OCI-LY7 (cell line): ENCODE measurements around the gene CABP1. TPM values are rescaled to one million over a fixed set of nuclear protein-coding genes. Genes with fewer than 3 reads are reported as not detected.

Experiments
- BruUV-seq: library from RNA; stranded (reverse); fragments of 400-500 nt; replicated peaks from 2 replicates; lab custom pipeline; 2021; lab: Mats Ljungman, UMichigan
- CTCF ChIA-PET: fragments of 300-600 bp; sonication (Branson Sonifier 250); formaldehyde crosslinking; loops from one replicate; lab custom pipeline; 2022; ENCODE audit warnings: antibody characterized with exemption; ENCODE audit not compliant: unreplicated experiment; lab: Charles Lee
- POLR2A ChIA-PET: fragments of 300-600 bp; sonication (Branson Sonifier 250); formaldehyde crosslinking; loops from one replicate; lab custom pipeline; 2022; ENCODE audit warnings: antibody characterized with exemption; lab: Charles Lee
- DNase-seq: peaks from one replicate; pipeline ENCODE4 v3.0.0-alpha.2; 2015; ENCODE audit warnings: low spot score
- H2AFZ ChIP-seq: fragments of 200-600 bp; sonication (generic), shearing (Covaris generic); 2 replicates; pipeline ENCODE4 v1.6.1; 2014; ENCODE audit warnings: mild to moderate bottlenecking, antibody characterized with exemption, low read length, moderate library complexity
- H3K27ac ChIP-seq: fragments of 200-600 bp; sonication (generic); 2 replicates; pipeline ENCODE4 v1.5.1; 2014; ENCODE audit warnings: mixed run types, low read depth, mild to moderate bottlenecking, moderate library complexity, low read length, inconsistent platforms; ENCODE audit not compliant: poor library complexity, severe bottlenecking
- H3K36me3 ChIP-seq: fragments of 200-600 bp; sonication (generic); 2 replicates; pipeline ENCODE4 v1.6.1; 2014; ENCODE audit warnings: mild to moderate bottlenecking, antibody characterized with exemption, low read length, moderate library complexity, mixed read lengths; ENCODE audit not compliant: insufficient read depth
- H3K4me1 ChIP-seq: fragments of 200-600 bp; sonication (generic); 2 replicates; pipeline ENCODE4 v1.5.1; 2014; ENCODE audit warnings: mild to moderate bottlenecking, low read length; ENCODE audit not compliant: insufficient read depth, poor library complexity, severe bottlenecking
- H3K4me2 ChIP-seq: fragments of 200-600 bp; sonication (generic); 2 replicates; pipeline ENCODE4 v1.6.1; 2014; ENCODE audit warnings: mild to moderate bottlenecking, low read length
- H3K4me3 ChIP-seq: fragments of 200-600 bp; sonication (generic); 2 replicates; pipeline ENCODE4 v1.5.1; 2014; ENCODE audit warnings: mild to moderate bottlenecking, low read depth, low read length; ENCODE audit not compliant: poor library complexity, severe bottlenecking
- H3K79me2 ChIP-seq: fragments of 200-600 bp; sonication (generic); 2 replicates; pipeline ENCODE4 v1.6.1; 2016; ENCODE audit warnings: low read depth, mild to moderate bottlenecking, low read length, moderate library complexity, mixed read lengths; ENCODE audit not compliant: insufficient read depth
- H3K9me2 ChIP-seq: fragments of 200-600 bp; sonication (generic); 2 replicates; pipeline ENCODE4 v1.6.1; 2016; ENCODE audit warnings: mild to moderate bottlenecking, low read length, mixed read lengths; ENCODE audit not compliant: insufficient read depth
- H3K9me3 ChIP-seq: fragments of 200-600 bp; sonication (generic); 2 replicates; pipeline ENCODE4 v1.6.1; 2014; ENCODE audit warnings: mild to moderate bottlenecking, mixed run types, low read length, mixed read lengths
- H4K20me1 ChIP-seq: fragments of 200-600 bp; sonication (generic); 2 replicates; pipeline ENCODE4 v1.6.1; 2014; ENCODE audit warnings: mild to moderate bottlenecking, antibody characterized with exemption, low read length, moderate library complexity, mixed read lengths; ENCODE audit not compliant: insufficient read depth
- EZH2phosphoT487 ChIP-seq: fragments of 200-600 bp; sonication (generic); IDR thresholded peaks from 2 replicates; pipeline ENCODE4 v1.6.1; 2018; ENCODE audit warnings: low read depth, borderline replicate concordance, mild to moderate bottlenecking, mixed run types, antibody characterized with exemption, low read length, moderate library complexity, mixed read lengths
- intact Hi-C: fragments of 100-400 bp; cut with micrococcal nuclease; formaldehyde crosslinking; loops from one replicate; pipeline ENCODE4 v1.10.0; 2022; ENCODE audit not compliant: unreplicated experiment
- total RNA-seq, 2 experiments: library from RNA; depleted of rRNA in 1 of 2; stranded (reverse); fragments of >200 nt in 1 of 2; shearing (Covaris generic) in 1 of 2; gene quantifications; 2 replicates each; pipeline ENCODE4 v1.2.3, GENCODE V29; 2014 to 2022
- TF ChIP-seq, protein P1 (sequence below): fragments of 200-600 bp; sonication (generic); conservative IDR thresholded peaks from 2 replicates; pipeline ENCODE4 v1.5.1; 2014; ENCODE audit warnings: mild to moderate bottlenecking, antibody characterized with exemption, low read length, moderate library complexity, mixed read lengths

CABP1 gene
- total RNA-seq, 2 experiments from 2014 or later: 0.79 to 3.8 TPM

DNA sequence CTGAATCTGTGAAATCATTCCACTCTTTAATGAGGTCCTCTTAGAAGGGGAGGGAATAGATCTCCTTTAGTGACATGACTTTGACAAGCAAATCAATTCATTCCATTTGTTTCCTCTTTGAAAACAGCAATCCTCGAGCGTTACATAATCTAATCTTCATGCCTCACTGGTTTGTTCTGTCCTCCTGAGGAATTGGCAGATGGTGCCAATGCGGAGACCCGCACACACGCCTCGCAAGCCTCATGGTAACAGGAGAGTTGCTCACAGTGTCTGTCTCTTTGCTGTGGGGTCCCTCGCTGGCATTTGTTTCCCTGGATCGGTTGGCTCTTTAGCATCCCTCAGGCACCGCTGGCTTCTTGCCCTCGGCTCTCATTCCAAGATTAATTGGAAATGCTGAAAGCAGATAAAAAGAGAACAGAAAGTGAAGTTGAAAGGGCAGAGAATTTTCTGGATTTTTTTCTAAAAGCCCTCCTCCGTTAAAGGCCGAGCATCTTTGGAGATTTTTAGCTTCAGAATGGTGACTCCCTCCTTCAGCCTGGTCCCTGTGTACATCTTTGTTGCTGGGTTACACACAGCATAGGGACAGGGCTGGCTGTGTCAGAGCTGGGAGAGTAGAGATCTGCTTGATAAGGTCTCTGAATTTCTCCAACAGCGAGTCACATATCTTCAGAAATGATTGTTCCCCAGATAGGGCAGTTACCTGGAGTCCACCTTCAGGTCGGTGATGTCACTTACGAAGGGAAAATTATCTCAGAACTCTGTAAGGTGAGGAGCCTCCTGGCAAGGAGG is 10.1 kb upstream of the CABP1 start:
- H3K79me2 ChIP-seq: no peaks in the 10 kb centered on the region
- no peaks in the 10 kb centered on the region for H3K9me3 ChIP-seq
- no peaks in the 10 kb centered on the region for H4K20me1 ChIP-seq
- no peak overlapping the region for H3K4me3 ChIP-seq
- H3K4me1 ChIP-seq: no peaks in the 10 kb centered on the region
- H2AFZ ChIP-seq: no peak overlapping the region
- no TSS peak for BruUV-seq
- DNase-seq: no peak
- ChIA-PET CTCF (no interaction called here), POLR2A (no interaction called here)
- no peak overlapping the region for H3K27ac ChIP-seq
- H3K4me2 ChIP-seq: no peak overlapping the region
- H3K36me3 ChIP-seq: no peaks in the 10 kb centered on the region
- no peaks in the 10 kb centered on the region for H3K9me2 ChIP-seq
- intact Hi-C loops: no loop called here
- TF ChIP-seq EZH2phosphoT487: no peak
- TF ChIP-seq, protein P1, sequence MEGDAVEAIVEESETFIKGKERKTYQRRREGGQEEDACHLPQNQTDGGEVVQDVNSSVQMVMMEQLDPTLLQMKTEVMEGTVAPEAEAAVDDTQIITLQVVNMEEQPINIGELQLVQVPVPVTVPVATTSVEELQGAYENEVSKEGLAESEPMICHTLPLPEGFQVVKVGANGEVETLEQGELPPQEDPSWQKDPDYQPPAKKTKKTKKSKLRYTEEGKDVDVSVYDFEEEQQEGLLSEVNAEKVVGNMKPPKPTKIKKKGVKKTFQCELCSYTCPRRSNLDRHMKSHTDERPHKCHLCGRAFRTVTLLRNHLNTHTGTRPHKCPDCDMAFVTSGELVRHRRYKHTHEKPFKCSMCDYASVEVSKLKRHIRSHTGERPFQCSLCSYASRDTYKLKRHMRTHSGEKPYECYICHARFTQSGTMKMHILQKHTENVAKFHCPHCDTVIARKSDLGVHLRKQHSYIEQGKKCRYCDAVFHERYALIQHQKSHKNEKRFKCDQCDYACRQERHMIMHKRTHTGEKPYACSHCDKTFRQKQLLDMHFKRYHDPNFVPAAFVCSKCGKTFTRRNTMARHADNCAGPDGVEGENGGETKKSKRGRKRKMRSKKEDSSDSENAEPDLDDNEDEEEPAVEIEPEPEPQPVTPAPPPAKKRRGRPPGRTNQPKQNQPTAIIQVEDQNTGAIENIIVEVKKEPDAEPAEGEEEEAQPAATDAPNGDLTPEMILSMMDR: no peak

DNA sequence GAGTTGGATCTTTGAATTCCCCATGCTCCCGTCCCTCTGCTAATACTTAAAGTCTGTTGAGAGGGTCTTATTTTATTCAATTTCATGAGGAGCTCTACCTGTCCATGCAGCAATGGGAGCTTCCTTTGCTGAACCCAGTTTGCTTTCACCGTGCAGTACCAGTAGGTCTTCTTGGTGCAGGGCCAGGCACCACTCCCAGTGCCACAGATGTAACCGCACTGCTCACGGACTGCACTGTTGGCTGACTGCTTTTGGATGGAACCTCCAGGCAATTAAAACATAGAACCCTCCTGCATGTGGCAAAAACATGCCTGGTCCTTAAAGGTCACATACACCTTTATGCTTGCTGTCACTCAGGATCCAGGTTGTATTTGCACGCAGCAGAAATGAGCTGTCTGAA is 9.3 kb upstream of the CABP1 start:
- BruUV-seq: no TSS peak
- ChIA-PET CTCF (no interaction called here), POLR2A (no interaction called here)
- DNase-seq: no peak
- TF ChIP-seq, protein P1: no peak
- TF ChIP-seq EZH2phosphoT487: no peak
- H3K4me1 ChIP-seq: no peaks in the 10 kb centered on the region
- no peaks in the 10 kb centered on the region for H3K36me3 ChIP-seq
- no peak overlapping the region for H3K27ac ChIP-seq
- no peaks in the 10 kb centered on the region for H3K9me3 ChIP-seq
- H3K79me2 ChIP-seq: no peaks in the 10 kb centered on the region
- H3K4me3 ChIP-seq: no peak overlapping the region
- no peak overlapping the region for H2AFZ ChIP-seq
- no peaks in the 10 kb centered on the region for H4K20me1 ChIP-seq
- no peaks in the 10 kb centered on the region for H3K9me2 ChIP-seq
- H3K4me2 ChIP-seq: no peak overlapping the region
- intact Hi-C loops: no loop called here
